ENCODE measurements around the gene MYO1D.

GRCh38 chr17:32771396-32771795 is 105.5 kb downstream of the MYO1D start:
- no peak for TF ChIP-seq CTCF (conservative IDR thresholded peaks at IDR 0.05; ENCODE audit: low read length)
- TF ChIP-seq EZH2phosphoT487 (IDR thresholded peaks at IDR 0.05; ENCODE audit: borderline replicate concordance, low read depth, low read length): no peak
